ENCODE results near the gene CCDC183. TPM values are rescaled to one million over a fixed set of nuclear protein-coding genes. Genes with fewer than 3 reads are reported as not detected.

The CCDC183 gene
- total and polyA plus RNA-seq, 2 of the 4 experiments (the other 2 are of a cell fraction) = under 0.01 to 0.29 TPM

- Histone ChIP-seq H3K56ac (ENCODE audit: extremely low read depth, insufficient read depth, low read length) (no peak overlapping the region), H3K4me3 (ENCODE audit: insufficient read depth, low read depth, low read length) (no peak overlapping the region), H2AFZ (replicated peaks; ENCODE audit: low read length, poor library complexity) (peak overlapping the region; percentile 67), H4K5ac (ENCODE audit: low read depth, low read length) (no peak overlapping the region), H3K23ac (ENCODE audit: low read depth, low read length) (no peak overlapping the region), H3K18ac (ENCODE audit: low read depth, low read length) (no peak overlapping the region), H3K4me1 (ENCODE audit: control insufficient read depth, insufficient read depth, low read length) (no peaks in the 10 kb centered on the region), H3K9me3 (ENCODE audit: control insufficient read depth, insufficient read depth, low read length) (peaks cover 9% of the 10 kb centered on the region), H3K79me1 (ENCODE audit: low read depth in 1 of 2, low read length in 2 of 2) (no peaks in the 10 kb centered on the region), H3K4ac (ENCODE audit: low read depth, low read length) (no peak overlapping the region), H4K8ac (ENCODE audit: low read depth in 2 of 2, low read length in 2 of 2) (no peak overlapping the region), H2BK15ac (ENCODE audit: low read depth, low read length) (no peak overlapping the region), H2BK20ac (ENCODE audit: low read depth, low read length) (no peak overlapping the region), H2AK5ac (ENCODE audit: low read depth, low read length) (no peak overlapping the region), H3K9me1 (ENCODE audit: insufficient read depth, low read length) (no peaks in the 10 kb centered on the region), H2BK120ac (ENCODE audit: low read depth, low read length) (no peak overlapping the region), H3K27me3 (ENCODE audit: control insufficient read depth, insufficient read depth, low read length) (peaks cover 11% of the 10 kb centered on the region), H2AK9ac (replicated peaks; ENCODE audit: low read depth, low read length, poor library complexity) (no peak overlapping the region), H4K91ac (ENCODE audit: insufficient read depth, low read depth, low read length) (no peak overlapping the region), H2BK5ac (ENCODE audit: low read depth, low read length, poor library complexity, severe bottlenecking) (no peak overlapping the region), H3K9ac (ENCODE audit: low read depth, low read length) (no peak overlapping the region), H3K27ac (ENCODE audit: insufficient read depth, low read length) (no peak overlapping the region), H3K4me2 (ENCODE audit: low read depth, low read length) (no peak overlapping the region), H3K14ac (replicated peaks; ENCODE audit: low read depth, low read length) (no peak overlapping the region), H4K20me1 (ENCODE audit: insufficient read depth, low read length) (no peaks in the 10 kb centered on the region), H3K36me3 (ENCODE audit: control insufficient read depth, insufficient read depth, low read length) (no peaks in the 10 kb centered on the region)
- CTCF ChIA-PET = no interaction called here
- in situ Hi-C loops (cut with MboI; ENCODE audit: low sequenced_read_pairs) (no loop called here), dilution Hi-C loops (cut with HindIII; ENCODE audit: low sequenced_read_pairs, unreplicated experiment) (no loop called here), intact Hi-C loops (cut with micrococcal nuclease) (no loop called here)
- TF ChIP-seq MAFK (IDR thresholded peaks at IDR 0.05; ENCODE audit: low read depth, low read length) (no peak), MAZ (IDR thresholded peaks at IDR 0.05; ENCODE audit: borderline replicate concordance, low read depth, low read length) (no peak), FOS (IDR thresholded peaks at IDR 0.05; ENCODE audit: low read depth, low read length) (no peak), RAD21 (IDR thresholded peaks at IDR 0.05; ENCODE audit: low read length) (no peak), BHLHE40 (IDR thresholded peaks at IDR 0.05; ENCODE audit: low read depth, low read length) (no peak), POLR2A (IDR thresholded peaks at IDR 0.05; ENCODE audit: low read depth, low read length) (no peak), RFX5 (IDR thresholded peaks at IDR 0.05; ENCODE audit: low read depth, low read length) (no peak), RCOR1 (IDR thresholded peaks at IDR 0.05; ENCODE audit: insufficient replicate concordance, low read length) (no peak), MXI1 (IDR thresholded peaks at IDR 0.05; ENCODE audit: borderline replicate concordance, low read depth, low read length) (no peak), SMC3 (IDR thresholded peaks at IDR 0.05; ENCODE audit: low read depth, low read length) (no peak), CTCF (conservative IDR thresholded peaks at IDR 0.05; ENCODE audit: low read depth, low read length) (no peak), USF2 (IDR thresholded peaks at IDR 0.05; ENCODE audit: low read depth, low read length) (no peak), CHD1 (IDR thresholded peaks at IDR 0.05; ENCODE audit: low read depth, low read length) (no peak), ELK1 (IDR thresholded peaks at IDR 0.05; ENCODE audit: borderline replicate concordance, low read depth, low read length) (no peak), NFE2L2 (IDR thresholded peaks at IDR 0.05; ENCODE audit: low read depth, low read length) (no peak), CEBPB (IDR thresholded peaks at IDR 0.05; ENCODE audit: low read depth, low read length) (no peak)
- BruUV-seq (replicated peaks) = no TSS peak
- DNase-seq = no peak
- ATAC-seq (ENCODE audit: low read depth) = no peak
- WGBS, 2 experiments (ENCODE audit: extremely low coverage in 2 of 2, insufficient read length in 1 of 2) = no CpG with 5 or more reads among the region's 3 CpGs
- POLR2A ChIA-PET (ENCODE audit: unreplicated experiment) = no interaction called here
Measured at GRCh38 chr9:136771907-136772415, 24.2 kb upstream of the CCDC183 start.
